Gastroesophageal sphincter (tissue), 3 donors: ENCODE measurements around the gene CFDP1.

Experiments
- CTCF ChIP-seq, 4 experiments: fragments of 200-600 bp in 2 of 4; fragments of 450-650 bp in 2 of 4; sonication (generic) in 1 of 4; IDR thresholded peaks; one replicate each; pipeline ENCODE4 v1.5.1; 2017 to 2019; ENCODE audit warnings: antibody characterized with exemption in 4 of 4, mild to moderate bottlenecking in 2 of 4, moderate library complexity in 2 of 4
- EP300 ChIP-seq: sonication (generic); formaldehyde crosslinking; IDR thresholded peaks from one replicate; pipeline ENCODE4 v1.6.1; 2017; ENCODE audit warnings: antibody characterized with exemption, mild to moderate bottlenecking
- POLR2A ChIP-seq, 2 donors: fragments of 450-650 bp; IDR thresholded peaks; one replicate each; pipeline ENCODE4 v1.6.1; 2017; ENCODE audit warnings: antibody characterized with exemption in 2 of 2, mild to moderate bottlenecking in 2 of 2, moderate library complexity in 1 of 2
- POLR2AphosphoS5 ChIP-seq: sonication (generic); formaldehyde crosslinking; IDR thresholded peaks from one replicate; pipeline ENCODE4 v1.6.1; 2017; ENCODE audit warnings: antibody characterized with exemption

GRCh38 chr16:75298267-75298666 is 135.0 kb downstream of the CFDP1 start:
- TF ChIP-seq POLR2A (IDR thresholded peaks at IDR 0.05) = no peak
- no peak for TF ChIP-seq CTCF (IDR thresholded peaks at IDR 0.05)
- no peak for TF ChIP-seq POLR2AphosphoS5
- no peak for TF ChIP-seq EP300
